GM19467 (cell line): ENCODE measurements around the gene ZBED4.
A peak's percentile ranks its signal among the peaks of the same experiment; 100 is the strongest.
"Not testable (repeated sequence)": the region's sequence is repeated elsewhere in the genome, so short reads cannot be mapped to it uniquely, and the experiment has no call there.

ENCODE experiments used
- ATAC-seq: cut with Tn5 transposase; IDR thresholded peaks from one replicate; pipeline ENCODE4 v1.9.1; 2021; ENCODE audit warnings: mild to moderate bottlenecking, moderate library complexity; ENCODE audit not compliant: unreplicated experiment

The ZBED4 gene

GRCh38 chr22:49852898-49853894 is at the start of gene ZBED4:
Gene ZBED4, plus strand, starts transcription at chr22:49853844. Its CDS starts 29,819 bp downstream, at chr22:49883663.
- peak; percentile 76 for ATAC-seq

DNA sequence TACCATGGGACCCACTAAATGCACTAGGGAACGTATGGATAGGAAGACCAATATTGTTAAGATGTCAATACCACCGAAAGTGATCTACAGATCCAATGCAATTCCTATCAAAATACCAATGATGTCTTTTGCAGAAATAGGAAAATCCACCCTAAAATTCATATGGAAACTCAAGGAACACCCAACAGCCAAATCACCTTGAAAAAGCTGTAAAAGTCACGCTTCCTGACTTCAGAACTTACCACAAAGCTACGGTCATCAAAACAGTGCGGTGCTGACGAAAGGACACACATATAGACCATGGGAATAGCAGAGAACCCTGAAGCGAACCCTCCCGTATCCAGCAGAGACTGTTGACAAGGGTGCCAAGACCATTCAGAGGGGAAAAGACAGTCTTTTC is 46.5 kb upstream of the ZBED4 start:
- no peak for ATAC-seq

DNA sequence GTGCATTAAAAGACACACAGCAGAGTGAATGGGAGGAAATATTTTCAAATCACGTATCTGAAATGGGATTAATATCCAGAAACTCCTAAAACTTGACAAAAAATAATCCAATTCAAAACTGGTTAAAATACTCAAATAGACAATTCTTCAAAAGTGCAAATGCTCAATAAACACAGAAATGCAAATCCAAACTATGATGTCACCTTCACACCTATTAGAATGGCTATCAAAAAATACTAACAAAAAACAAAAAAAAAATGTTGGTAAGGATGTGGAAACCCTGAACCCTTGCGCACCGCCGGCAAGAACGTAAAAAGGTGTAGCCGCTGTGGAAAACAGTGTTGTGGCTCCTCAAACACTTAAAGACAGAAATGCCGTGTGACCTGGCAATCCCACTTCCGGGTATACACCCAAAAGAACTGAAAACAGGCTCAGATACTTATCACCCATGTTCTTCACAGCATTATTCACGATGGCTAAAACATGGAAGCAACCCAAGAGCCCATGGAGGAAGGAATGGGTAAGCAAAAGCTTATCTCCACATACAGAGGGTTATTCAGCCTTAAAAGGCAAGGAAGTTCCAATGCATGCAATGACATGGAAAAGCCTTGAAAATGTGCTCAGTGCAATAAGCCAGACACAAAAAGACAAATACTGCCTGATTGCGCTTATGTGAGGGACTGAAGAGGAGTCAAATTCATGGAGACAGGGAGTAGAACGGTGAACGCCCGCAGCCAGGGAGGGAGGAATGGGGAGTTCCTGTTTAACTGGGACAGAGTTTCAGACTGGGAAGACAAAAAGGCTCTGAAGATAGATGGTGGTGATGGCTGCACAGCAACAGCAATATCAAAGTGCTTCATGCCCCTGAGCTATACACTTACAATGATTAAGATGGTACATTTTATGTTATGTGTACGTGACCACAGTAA is 45.6 kb upstream of the ZBED4 start:
- no peak for ATAC-seq

- ATAC-seq: no peak
Measured at GRCh38 chr22:49810363-49811019, 43.2 kb upstream of the ZBED4 start.

DNA sequence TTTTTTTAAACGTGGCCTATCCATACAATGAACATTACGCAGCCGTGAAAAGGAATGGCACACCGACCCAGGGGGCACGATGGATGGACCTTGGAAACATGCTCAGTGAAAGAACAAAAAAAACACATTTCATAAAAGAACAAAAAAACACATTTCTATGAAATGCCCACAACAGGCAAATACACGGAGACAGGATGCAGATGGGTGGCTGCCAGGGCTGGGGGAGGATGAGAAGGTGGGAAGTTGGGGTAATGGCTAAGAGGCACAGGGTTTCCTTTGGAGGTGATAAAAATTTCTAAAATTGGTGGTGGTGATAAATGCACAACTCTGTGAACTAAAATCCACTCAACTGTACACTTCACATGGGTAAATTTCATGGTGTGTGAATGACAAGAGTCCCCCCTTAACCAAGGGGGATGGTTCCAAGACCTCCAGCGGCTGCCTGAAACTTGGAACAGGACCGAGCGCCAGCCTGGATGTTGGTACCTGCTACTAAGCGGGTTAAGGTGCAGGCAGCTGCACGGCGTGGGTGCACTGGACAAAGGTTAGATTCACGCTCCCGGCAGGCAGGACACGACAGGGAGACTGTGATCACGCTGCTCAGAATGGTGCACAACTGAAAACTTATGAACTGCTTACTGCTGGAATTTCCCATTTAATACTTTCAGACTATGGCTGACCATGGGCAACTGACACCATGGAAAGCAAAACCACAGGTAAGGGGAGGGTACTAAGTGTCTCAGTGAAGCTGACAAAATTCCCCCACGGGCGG is 42.4 kb upstream of the ZBED4 start:
- no peak for ATAC-seq

GRCh38 chr22:49812838-49813237 is 40.8 kb upstream of the ZBED4 start:
- ATAC-seq: no peak

DNA sequence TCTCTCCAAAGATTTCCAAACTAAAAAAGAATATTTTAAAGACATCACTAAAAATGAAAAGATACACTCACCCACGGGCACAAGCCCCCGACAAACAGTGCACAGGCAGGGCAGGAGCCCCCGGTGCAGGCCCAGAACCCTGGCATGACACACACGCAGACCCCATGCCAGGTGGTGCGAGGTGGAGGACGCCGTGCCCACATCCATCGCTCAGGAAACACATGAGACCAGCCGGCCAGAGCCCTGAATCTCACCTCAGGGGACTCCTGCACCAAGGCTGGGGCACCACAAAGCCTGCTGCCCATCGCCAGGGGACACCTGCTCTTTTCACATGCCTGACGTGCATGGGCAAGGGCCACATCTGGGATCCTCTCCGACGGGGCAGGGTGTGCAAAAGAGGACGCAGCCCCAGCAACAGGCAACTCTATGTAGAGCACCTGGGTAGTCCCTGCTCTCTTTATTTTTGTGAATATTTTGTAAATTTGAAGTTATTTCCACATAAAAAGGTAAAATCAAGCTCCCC is 39.4 kb upstream of the ZBED4 start:
- ATAC-seq: no peak

GRCh38 chr22:49814856-49815255 is 38.8 kb upstream of the ZBED4 start:
- no peak for ATAC-seq

DNA sequence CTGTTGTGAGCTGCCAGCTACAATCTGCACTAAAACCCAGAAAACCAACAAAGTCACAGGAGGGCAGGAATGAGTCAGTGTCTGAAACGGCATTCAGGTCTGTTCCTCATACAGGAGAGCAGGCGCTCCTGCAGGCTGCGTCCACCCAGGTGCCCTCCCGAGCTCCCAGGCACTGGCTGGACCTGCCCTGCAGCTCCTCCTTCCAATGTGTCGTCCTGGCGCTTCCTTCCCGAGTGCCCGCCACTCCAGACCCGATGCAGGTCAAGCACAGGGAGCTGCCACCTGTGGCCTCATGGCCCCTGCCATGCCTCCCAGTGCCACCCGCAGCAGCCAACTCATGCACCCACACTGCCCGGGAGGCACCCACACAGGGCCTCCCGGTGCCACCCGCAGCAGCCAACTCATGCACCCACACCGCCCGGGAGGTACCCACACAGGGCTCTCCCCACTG is 38.0 kb upstream of the ZBED4 start:
- ATAC-seq: no peak

DNA sequence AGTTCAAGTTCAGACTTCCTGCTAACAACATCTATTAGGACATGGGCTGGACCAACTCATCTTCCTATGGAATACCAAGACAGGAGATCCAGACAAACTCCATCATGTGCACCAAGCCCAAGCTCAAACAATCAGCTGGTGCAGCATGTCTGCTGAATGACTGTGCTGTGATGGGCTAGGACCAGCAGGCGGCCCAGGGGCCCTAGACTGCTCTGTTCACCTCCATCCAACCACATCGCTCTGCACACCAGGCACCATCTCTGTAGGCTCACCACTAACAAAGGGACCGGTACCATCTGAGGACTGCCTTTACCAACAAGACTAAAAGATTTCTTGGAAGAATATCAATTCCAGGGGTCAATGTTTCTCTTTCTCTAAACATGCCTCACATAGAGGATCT is 36.3 kb upstream of the ZBED4 start:
- ATAC-seq: no peak

- no peak for ATAC-seq
Measured at GRCh38 chr22:49820984-49821383, 32.7 kb upstream of the ZBED4 start.

GRCh38 chr22:49821741-49822140 is 31.9 kb upstream of the ZBED4 start:
- ATAC-seq: not testable (repeated sequence)

GRCh38 chr22:49823289-49824045 is 30.2 kb upstream of the ZBED4 start:
- no peak for ATAC-seq

- no peak for ATAC-seq
Measured at GRCh38 chr22:49824185-49824925, 29.3 kb upstream of the ZBED4 start.

GRCh38 chr22:49824936-49825335 is 28.7 kb upstream of the ZBED4 start:
- no peak for ATAC-seq

GRCh38 chr22:49825436-49825835 is 28.2 kb upstream of the ZBED4 start:
- ATAC-seq: no peak

GRCh38 chr22:49825944-49826602 is 27.6 kb upstream of the ZBED4 start:
- no peak for ATAC-seq
